NB4 (cell line): ENCODE data around the gene ORMDL2.
A peak's percentile ranks its signal among the peaks of the same experiment; 100 is the strongest.

ENCODE experiments used
- CTCF ChIP-seq: IDR thresholded peaks from one replicate; pipeline ENCODE4 v1.5.1; 2012; ENCODE audit warnings: low read depth, low read length
- POLR2A ChIP-seq: IDR thresholded peaks from 2 replicates; pipeline ENCODE4 v1.6.1; 2011; ENCODE audit warnings: mild to moderate bottlenecking; ENCODE audit not compliant: insufficient read length; ENCODE audit errors: extremely low read depth
- TF ChIP-seq, protein P1 (sequence below): IDR thresholded peaks from 2 replicates; pipeline ENCODE4 v1.6.1; 2011; ENCODE audit warnings: low read depth, low read length

DNA sequence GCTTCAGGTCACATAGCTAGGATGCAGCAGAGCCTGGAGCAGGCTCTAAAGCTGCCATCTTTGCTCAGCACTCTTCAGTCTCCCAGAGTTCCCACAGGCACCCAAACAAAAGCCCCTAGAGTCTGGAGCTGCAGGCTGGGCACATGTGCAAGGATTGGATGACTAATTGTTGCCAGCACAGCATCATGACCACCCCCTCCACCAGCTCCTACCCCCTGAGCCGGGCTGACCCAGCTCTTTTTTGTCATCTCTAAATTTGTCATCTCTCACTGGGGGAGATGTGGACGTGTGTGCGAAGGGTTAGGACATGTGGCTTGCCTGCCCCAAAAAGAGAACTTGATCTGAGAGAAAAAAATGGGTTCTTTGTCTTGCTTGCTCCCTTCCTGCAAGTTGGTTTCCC is 29.2 kb downstream of the ORMDL2 start:
- TF ChIP-seq CTCF (no peak), POLR2A (no peak)
- TF ChIP-seq, protein P1, sequence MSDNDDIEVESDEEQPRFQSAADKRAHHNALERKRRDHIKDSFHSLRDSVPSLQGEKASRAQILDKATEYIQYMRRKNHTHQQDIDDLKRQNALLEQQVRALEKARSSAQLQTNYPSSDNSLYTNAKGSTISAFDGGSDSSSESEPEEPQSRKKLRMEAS = 0 out of 2 replicates have a peak, but pooled peaks have one; percentile 31
